Type B pancreatic cell (in vitro differentiated cells): Measurements from ENCODE around the gene PPIA. TPM values are rescaled to one million over a fixed set of nuclear protein-coding genes. Genes with fewer than 3 reads are reported as not detected.
"Not testable (repeated sequence)": the region's sequence is repeated elsewhere in the genome, so short reads cannot be mapped to it uniquely, and the experiment has no call there.

Experiments
- DNase-seq: peaks from one replicate; pipeline ENCODE4 v3.0.0; 2021; ENCODE audit warnings: mixed read lengths; ENCODE audit not compliant: unreplicated experiment; ENCODE audit errors: extremely low spot score
- H3K27ac Mint-ChIP-seq: 2 replicates; pipeline ENCODE4 v1.8.0; 2021; ENCODE audit warnings: mild to moderate bottlenecking, mixed read lengths
- H3K27me3 Mint-ChIP-seq: 2 replicates; pipeline ENCODE4 v1.8.0; 2021; ENCODE audit warnings: mixed read lengths
- H3K36me3 Mint-ChIP-seq: 2 replicates; pipeline ENCODE4 v1.8.0; 2021; ENCODE audit warnings: mixed read lengths
- H3K4me1 Mint-ChIP-seq: one replicate; pipeline ENCODE4 v1.8.0; 2021; ENCODE audit warnings: mixed read lengths; ENCODE audit not compliant: unreplicated experiment
- H3K4me3 Mint-ChIP-seq: 2 replicates; pipeline ENCODE4 v1.8.0; 2021; ENCODE audit warnings: mild to moderate bottlenecking, mixed read lengths
- H3K9me3 Mint-ChIP-seq: 2 replicates; pipeline ENCODE4 v1.8.0; 2021; ENCODE audit warnings: mixed read lengths
- CTCF ChIP-seq: fragments of 200-600 bp; sonication (generic); conservative IDR thresholded peaks from 2 replicates; pipeline ENCODE4 v1.5.0; 2021; ENCODE audit warnings: antibody characterized with exemption, mild to moderate bottlenecking
- total RNA-seq: library from RNA; stranded (reverse); gene quantifications from 2 replicates; pipeline ENCODE4 v1.2.1, GENCODE V29; 2021; ENCODE audit warnings: low replicate concordance

PPIA gene
- total RNA-seq, 1 donor from 2014 or later: 1,469 TPM

- Mint-ChIP-seq H3K4me3 (no peak overlapping the region), H3K27ac (peak overlapping the region; percentile 16), H3K36me3 (peaks cover 4% of the 10 kb centered on the region), H3K27me3 (no peaks in the 10 kb centered on the region), H3K9me3 (no peaks in the 10 kb centered on the region), H3K4me1 (peaks cover 22% of the 10 kb centered on the region)
- TF ChIP-seq CTCF: no peak
- no peak for DNase-seq
Measured at GRCh38 chr7:44769376-44769775, 27.1 kb upstream of the PPIA start.

DNA sequence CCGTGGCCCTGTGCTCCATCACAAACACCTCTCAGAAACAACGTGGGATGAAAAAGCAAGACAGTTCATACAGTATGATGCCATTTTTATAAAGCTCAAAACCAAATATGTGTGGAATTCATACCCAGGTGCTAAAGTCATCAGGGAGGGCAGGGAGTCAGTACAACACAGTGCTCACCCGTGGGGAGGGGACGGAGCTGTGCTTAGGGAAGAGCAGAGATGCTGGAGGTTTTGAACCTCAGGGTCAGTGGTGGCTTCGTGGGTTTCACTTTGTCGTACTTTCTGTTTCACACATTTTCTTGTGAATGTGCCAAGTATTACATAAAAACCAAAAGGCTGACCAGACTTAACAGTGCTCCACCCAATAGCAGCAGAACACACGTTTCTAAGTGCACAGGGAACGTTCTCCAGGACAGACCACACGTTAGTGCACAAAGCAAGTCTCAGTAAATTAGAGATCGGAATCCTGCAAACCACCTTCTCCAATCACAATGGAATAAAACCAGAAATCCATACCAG, 26.6 kb upstream of the PPIA start:
- H3K27ac Mint-ChIP-seq: peak overlapping the region; percentile 16
- H3K4me1 Mint-ChIP-seq: peaks cover 22% of the 10 kb centered on the region
- no peak for TF ChIP-seq CTCF
- DNase-seq: no peak
- no peaks in the 10 kb centered on the region for H3K27me3 Mint-ChIP-seq
- H3K36me3 Mint-ChIP-seq: peaks cover 3% of the 10 kb centered on the region
- H3K4me3 Mint-ChIP-seq: no peak overlapping the region
- no peaks in the 10 kb centered on the region for H3K9me3 Mint-ChIP-seq

DNA sequence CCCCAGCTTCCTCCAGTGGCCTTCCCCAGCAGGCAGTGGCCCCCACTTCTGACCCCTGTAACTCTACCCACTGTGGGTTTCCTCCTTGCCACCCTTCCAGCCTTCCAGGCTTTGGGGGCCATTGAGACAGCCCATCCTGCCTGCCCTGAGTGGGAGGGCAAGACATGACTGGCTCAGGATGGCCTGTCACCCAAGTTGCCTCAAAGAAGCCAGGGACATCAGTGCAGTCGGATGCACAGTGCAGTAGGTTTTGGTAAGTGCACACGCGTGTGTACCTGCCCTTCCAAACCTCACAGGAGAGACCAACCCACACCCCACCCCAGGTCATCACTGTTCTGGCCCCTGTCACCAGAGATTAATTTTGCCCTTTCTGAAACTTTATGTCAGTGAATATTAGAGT, 25.1 kb upstream of the PPIA start:
- no peak for TF ChIP-seq CTCF
- peak overlapping the region; percentile 39 for H3K27ac Mint-ChIP-seq

GRCh38 chr7:44772440-44772839, 24.0 kb upstream of the PPIA start:
- Mint-ChIP-seq H3K4me1 (peaks cover 22% of the 10 kb centered on the region), H3K27ac (no peak overlapping the region), H3K4me3 (no peak overlapping the region), H3K9me3 (no peaks in the 10 kb centered on the region), H3K27me3 (no peaks in the 10 kb centered on the region), H3K36me3 (no peaks in the 10 kb centered on the region)
- no peak for TF ChIP-seq CTCF
- DNase-seq: no peak

More for the DNA sequence above, 25.1 kb upstream of the PPIA start:
- Mint-ChIP-seq H3K36me3 (peaks cover 3% of the 10 kb centered on the region), H3K4me3 (no peak overlapping the region), H3K9me3 (no peaks in the 10 kb centered on the region), H3K4me1 (peaks cover 22% of the 10 kb centered on the region), H3K27me3 (no peaks in the 10 kb centered on the region)
- no peak for DNase-seq

DNA sequence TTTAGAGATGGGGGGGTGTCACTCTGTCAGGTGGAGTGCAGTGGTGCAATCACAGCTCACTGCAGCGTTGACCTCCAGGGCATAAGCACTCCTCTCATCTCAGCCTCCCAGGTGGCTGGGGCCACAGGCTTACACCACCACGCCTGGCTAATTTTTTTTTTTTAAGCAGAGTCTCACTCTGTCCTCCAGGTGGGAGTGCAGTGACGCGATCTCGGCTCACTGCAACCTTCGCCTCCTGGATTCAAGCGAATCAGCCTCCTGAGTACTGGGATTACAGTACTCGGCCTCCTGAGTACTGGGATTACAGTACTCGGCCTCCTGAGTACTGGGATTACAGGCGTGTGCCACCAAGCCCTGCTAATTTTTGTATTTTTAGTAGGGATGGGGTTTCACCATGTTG, 23.6 kb upstream of the PPIA start:
- no peaks in the 10 kb centered on the region for H3K36me3 Mint-ChIP-seq
- no peaks in the 10 kb centered on the region for H3K9me3 Mint-ChIP-seq
- no peak overlapping the region for H3K27ac Mint-ChIP-seq
- TF ChIP-seq CTCF: no peak
- no peak overlapping the region for H3K4me3 Mint-ChIP-seq
- no peak for DNase-seq
- H3K4me1 Mint-ChIP-seq: peaks cover 18% of the 10 kb centered on the region
- H3K27me3 Mint-ChIP-seq: no peaks in the 10 kb centered on the region

DNA sequence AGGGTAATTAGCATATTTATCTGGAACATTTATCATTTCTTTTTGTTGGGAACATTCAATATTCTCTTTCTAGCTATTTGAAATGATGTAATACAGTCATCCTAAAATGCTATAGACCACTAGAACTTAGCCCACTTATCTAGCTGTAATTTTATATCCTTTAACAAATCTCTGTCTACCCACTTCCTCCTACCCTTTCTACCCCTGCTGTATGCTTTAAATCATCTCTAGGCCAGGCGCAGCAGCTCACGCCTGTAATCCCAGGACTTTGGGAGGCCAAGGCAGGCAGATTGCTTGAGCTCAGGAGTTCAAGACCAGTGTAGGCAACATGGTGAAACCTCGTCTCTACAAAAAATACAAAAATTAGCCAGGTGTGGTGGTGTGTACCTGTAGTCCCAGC, 22.0 kb upstream of the PPIA start:
- H3K36me3 Mint-ChIP-seq, H3K27me3 Mint-ChIP-seq, H3K27ac Mint-ChIP-seq, H3K9me3 Mint-ChIP-seq, DNase-seq, H3K4me1 Mint-ChIP-seq, H3K4me3 Mint-ChIP-seq: not testable (repeated sequence)
